NCI-H128 (cell line): ENCODE data around the gene PYDC1.
"Not testable (repeated sequence)": the region's sequence is repeated elsewhere in the genome, so short reads cannot be mapped to it uniquely, and the experiment has no call there.

Source experiments
- DNase-seq: peaks from one replicate; lab custom pipeline; 2025; ENCODE audit not compliant: unreplicated experiment; lab: John Stamatoyannopoulos, UW

Gene PYDC1

DNA sequence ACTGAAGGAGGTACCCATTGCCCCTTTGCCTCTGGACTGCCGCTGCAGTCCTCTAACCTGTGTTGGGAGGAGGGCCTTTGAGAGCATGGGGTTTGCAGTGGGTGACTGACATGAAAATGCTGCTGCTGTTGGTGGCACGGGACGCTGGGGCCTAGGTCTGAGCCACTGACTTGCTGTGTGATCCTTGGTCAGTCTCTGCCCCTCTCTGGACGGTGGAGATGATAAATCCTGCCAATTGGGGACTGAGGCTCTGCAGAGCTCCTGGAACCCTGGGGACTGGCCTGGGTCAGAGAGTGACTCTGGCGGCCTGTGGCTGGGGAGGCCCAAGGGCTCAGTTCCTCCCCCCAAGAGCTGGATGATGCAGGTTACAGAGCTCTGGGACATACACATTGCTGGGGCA is 6.1 kb upstream of the PYDC1 start:
- no peak for DNase-seq

DNA sequence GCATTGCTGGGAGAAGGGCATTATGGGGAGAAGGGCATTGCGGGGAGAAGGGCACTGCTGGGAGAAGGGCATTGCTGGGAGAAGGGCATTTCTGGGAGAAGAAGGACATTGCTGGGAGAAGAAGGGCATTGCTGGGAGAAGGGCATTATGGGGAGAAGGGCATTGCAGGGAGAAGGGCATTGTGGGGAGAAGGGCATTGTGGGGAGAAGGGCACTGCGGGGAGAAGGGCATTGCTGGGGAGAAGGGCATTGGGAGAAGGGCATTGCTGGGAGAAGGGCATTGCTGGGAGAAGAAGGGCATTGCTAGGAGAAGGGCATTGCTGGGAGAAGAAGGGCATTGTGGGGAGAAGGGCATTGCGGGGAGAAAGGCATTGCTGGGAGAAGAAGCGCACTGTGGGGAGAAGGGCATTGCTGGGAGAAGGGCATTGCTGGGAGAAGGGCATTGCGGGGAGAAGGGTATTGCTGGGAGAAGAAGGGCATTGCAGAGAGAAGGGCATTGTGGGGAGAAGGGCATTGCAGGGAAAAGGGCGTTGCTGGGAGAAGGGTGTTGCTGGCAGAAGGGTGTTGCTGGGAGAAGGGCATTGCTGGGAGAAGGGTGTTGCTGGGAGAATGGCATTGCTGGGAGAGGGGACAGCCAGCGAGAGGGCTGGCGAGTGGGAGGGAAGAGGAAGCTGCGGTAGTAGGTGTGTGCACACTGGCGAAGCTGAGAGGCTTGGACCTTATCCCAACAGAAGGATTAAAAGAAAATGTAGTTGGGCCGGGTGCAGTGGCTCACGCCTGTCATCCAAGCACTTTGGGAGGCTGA is 4.6 kb upstream of the PYDC1 start:
- no peak for DNase-seq

DNA sequence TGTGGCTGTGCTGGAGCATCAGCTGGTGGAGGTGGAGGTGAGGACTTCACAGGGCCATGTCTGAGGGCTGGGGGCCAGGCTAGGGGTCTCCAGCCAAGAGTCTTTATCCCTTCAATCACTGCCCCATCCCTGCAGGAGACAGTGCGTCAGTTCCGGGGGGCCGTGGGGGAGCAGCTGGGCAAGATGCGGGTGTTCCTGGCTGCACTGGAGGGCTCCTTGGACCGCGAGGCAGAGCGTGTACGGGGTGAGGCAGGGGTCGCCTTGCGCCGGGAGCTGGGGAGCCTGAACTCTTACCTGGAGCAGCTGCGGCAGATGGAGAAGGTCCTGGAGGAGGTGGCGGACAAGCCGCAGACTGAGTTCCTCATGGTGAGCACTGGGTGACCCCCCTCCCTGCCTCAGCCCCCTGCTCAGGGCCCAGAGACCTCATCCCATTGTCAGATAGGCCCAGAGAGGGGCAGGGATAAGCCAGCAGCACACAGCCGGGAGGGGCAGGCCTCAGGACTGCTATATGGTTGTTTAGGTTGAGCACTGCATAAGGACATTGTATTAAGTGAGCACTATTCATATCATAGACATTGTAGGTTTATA is 2.3 kb upstream of the PYDC1 start:
- no peak for DNase-seq

DNA sequence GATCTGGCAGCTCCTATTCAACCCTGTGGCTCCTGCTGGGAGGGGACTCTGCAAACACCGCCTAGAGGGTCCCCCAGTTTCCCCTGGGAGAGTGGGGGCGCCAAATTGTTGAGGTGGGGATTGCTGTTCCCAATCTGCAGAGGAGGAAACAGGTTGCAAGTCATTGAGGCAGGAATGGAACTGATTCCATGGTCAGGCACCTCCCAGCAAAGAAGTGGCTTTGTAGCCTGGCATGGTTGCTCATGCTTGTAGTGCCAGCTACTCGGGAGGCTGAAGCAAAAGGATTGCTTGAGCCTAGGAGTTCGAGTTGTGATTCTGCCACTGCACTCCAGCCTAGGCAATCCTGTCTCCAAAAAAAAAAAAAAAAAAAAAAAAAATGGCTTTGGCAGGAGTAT is 198 bp upstream of the PYDC1 start:
- no peak for DNase-seq

DNA sequence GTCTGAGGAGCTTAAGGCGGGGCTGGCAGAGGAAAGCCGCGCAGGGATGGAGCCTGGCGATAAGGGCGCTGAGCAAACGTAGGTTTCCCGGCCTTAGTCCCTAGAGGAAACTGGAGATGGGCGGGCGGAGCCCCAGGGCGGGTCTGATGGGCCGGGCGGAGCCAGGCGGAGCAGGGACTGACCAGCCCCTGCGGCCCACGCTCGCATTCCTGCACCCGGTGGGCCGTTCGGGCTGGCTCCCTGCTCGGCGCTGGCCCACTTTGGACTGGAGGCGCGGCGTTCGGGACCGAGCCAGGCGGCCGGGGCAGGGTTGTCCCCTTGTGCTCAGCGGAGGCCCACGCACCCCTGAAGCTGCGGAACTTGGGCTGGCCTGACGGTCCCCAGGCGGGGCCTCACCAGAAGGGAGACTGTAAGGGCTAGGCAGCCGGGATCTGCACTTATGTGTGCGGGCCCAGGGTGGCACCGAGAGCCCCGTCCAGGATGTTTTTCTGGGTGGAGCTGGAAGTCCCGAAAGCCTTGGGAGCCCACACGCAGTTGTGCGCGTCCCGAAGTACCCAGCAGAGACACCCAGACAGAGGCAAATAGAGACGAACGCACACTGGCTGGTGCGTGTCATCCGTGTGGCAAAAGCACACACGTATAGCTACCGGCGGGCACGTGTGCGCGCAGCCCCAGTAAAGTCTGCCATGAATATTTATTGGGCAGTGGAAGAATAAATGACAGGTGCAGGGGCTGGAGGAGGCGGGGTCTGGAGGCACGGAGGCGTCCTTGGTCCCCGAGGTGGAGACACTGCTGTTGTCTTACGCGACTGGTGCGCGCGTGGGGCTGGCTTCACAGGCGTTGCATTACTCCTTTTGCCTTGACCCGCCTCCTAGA is 1.4 kb downstream of the PYDC1 start:
- no peak for DNase-seq

DNA sequence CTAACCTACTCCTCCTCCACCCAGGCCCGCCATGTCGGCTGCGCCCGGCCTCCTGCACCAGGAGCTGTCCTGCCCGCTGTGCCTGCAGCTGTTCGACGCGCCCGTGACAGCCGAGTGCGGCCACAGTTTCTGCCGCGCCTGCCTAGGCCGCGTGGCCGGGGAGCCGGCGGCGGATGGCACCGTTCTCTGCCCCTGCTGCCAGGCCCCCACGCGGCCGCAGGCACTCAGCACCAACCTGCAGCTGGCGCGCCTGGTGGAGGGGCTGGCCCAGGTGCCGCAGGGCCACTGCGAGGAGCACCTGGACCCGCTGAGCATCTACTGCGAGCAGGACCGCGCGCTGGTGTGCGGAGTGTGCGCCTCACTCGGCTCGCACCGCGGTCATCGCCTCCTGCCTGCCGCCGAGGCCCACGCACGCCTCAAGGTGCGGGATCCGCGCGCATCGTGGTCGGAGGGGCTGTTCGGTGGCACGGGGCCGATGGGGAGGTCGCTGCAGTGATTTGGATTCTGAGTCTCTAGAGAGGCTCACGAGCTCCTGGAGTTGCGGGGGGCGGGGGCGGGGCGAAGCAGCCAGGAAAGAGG is 2.1 kb downstream of the PYDC1 start:
- no peak for DNase-seq

DNA sequence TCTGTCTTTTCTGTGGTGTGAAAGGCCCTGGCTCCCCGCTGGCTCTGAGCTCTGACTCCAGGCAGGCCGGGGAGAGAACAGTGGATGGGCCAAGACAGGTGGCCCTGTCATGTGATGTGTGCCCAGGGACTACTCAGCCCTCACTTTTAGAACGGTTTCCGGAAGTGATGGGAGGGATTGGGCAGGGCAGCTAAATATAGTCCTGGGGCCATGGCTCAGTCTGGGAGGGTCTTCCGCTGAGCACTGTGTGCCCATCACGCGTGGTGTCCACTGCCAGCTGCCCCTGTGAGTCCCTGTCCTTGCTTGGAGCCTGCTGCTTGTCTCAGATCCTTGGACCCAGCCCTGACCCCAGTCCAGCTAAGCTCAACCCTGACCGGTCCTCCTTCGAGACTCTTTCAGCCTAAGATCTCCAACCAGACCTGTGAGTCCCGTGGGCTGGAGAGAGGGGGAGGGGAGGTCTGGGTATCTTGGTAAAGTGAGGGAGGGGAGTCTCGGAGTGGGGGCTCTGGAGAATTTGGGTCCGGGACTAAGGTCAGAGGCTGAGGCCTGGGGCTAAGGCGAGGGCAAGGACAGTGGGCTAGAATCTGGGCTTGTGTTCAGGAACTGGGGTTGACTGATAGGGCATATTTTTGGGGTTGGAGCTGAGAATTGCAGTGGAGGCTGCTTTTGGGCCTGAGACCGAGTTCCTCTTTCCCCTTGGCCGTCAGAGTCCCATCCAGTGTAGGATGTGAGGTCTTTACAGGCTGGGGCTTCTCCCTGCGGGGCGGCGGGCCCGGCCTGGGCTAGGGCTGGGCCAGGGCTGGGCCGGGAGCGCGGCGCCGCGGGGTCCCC is 2.8 kb downstream of the PYDC1 start, which contains the start of gene TRIM72:
TRIM72 (plus strand) TSS at position 243 of the 831 bp plus-strand sequence. CDS start 620 bp downstream, outside the sequence.
- DNase-seq = no peak

DNA sequence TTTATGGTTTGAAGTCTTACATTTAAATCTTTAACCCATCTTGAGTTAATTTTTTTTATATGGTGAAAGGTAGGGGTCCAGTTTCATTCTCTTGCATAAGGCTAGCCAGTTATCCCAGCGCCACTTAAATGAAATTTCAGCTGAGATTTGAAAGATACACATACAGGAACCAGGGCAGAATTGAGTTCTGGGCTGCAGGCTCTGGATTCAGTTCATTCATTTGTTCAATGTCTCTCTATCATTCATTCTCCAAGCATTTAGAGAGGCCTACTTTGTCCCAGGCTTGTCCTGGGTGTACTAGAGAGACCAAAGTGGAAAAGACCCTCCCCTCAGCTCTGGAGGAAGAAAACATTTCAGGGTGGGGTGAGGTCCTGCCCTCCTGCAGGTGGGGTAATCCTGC is 3.6 kb downstream of the PYDC1 start:
- DNase-seq = no peak

DNA sequence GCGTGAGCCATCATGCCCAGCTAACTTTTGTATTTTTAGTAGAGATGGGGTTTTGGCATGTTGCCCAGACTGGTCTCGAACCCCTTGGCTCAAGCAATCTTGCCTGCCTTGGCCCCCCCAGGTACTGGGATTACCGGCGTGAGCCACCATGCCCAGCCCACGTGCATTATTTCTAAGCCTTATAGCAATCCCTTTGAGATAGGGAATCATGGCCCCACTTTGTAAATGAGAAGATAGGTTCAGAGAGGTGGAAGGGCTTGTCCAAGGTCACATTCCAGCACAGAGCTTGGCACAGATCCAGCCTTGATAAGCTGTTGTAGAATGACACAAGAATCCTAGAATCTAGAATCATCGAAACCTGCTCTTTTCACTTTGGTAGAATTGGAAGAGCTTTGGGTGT is 10.2 kb downstream of the PYDC1 start:
- no peak for DNase-seq

GRCh38 chr16:31204871-31205666 is 11.9 kb downstream of the PYDC1 start:
- DNase-seq = no peak

DNA sequence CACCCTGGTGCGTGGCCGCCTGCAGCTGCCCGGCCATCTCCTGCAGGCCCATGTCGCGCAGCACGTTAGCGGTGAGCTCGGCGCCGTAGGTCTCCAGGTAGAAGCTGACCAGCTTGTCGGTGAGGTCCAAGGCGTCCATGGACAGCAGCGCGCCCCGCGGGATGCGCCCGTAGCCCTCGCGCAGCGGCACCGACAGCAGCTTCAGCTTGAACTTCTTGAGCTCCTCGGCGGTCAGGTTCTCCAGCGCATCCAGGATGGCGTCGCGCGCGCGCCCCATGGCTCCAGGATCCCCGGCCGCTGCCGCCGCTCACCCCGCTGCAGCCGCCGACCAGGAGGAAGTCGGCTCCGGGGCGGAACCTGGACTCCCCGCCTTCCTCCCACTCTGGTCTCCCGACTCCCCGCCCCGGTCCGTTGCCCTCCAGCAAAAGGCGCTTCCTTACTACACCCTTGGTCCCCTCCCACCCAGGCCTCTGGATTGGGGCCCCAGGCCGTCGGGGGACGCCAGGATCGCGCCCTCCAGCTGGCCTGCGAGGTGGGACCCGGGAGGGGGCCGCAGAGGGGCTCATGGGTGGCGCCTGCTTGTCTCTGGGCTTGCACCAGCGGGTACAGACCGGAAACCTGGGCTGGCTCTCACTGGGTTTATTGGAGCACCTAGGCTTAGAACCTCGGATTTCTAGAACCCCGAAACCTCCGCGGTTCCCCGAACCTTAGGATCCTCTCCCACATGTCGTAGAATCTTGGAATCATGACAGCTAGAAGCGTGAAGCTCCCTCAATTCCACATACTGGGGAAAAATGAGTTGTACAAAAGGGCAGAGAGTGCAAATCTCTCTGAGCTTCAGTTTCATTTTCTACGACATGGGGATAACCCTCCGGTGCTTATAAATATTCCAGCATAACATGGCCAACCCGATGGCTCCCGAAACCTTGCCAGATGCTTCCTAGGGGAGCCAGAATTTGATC is 14.2 kb downstream of the PYDC1 start, which contains the start of gene PYCARD:
PYCARD (minus strand) TSS at position 347 of the 962 bp plus-strand sequence; CDS start at position 277, 70 bp downstream.
- DNase-seq = no peak

- DNase-seq = no peak
Observed at GRCh38 chr16:31201582-31202413, 15.1 kb downstream of the PYDC1 start.

- no peak for DNase-seq
Observed at GRCh38 chr16:31200821-31201568, 15.9 kb downstream of the PYDC1 start.

GRCh38 chr16:31200111-31200510 is 16.8 kb downstream of the PYDC1 start:
- not testable (repeated sequence) for DNase-seq

DNA sequence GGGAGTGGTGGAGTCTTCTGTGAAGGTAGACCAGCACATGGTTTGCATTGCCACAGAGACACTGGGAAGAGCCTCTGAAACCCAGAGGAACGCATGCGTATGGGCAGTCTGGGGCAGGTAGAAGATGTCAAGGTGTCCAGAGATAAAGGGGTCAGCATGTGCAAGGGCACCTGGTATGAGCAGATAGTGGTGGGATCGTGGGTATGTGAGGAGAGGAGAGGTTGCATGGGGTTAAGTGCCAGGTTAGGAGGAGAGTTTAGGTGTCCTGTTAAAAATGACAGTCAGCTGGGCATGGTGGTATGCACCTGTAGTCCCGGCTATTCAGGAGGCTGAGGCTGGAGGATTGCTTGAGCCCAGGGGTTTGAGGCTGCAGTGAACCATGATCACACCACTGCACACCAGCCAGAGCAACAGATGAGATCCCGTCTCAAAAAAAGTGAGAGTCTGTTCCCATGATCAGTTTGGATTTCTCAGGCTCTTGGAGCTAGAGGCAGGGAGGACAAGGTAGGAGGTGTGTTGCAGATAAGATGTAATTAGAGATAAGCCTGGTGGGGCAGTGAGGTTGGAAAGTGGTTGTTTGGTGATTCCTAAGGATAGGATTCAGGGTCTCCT is 17.4 kb downstream of the PYDC1 start:
- DNase-seq = no peak

DNA sequence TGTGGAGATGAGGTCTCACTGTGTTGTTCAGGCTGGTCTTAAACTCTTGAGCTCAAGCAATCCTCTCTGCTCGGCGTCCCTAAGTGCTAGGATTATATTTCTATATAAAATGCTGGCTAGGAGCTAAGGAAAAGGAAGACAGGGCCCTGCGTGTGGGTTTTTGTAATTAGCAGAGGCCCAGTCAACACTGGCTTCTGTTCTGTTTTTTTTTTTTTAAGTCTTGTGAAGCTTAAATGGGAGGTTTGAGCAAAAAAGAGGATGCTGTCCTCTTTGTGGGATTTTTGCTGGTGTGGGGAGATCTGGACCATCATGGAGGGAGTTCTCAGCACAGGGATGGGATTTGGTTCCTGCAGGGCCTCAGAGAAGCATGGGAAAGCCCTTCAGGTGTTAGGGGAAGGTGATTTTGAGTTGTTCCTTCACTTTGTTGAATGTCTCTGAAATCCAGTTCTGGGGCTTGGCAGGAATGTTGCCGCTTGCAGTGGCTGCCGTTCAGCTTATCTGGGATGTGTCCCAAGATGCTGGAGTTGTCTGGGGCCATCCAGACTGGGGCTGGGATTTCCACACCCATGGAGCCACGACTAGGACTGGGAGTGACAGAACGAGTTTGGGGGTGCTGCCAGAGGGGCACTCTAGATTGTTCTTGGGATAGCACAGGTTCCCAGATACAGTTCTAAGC is 18.6 kb downstream of the PYDC1 start:
- DNase-seq = no peak
